ENCODE results near the gene ANKRD53. TPM values are rescaled to one million over a fixed set of nuclear protein-coding genes. Genes with fewer than 3 reads are reported as not detected.

ANKRD53 gene
- total RNA-seq, 1 donor from 2014 or later, result 0.20 TPM

- DNase-seq (ENCODE audit: low read depth in 2 of 2), result peak; percentile 68 to 69
Observed at GRCh38 chr2:70964596-70965386, 13.6 kb upstream of the ANKRD53 start.

DNA sequence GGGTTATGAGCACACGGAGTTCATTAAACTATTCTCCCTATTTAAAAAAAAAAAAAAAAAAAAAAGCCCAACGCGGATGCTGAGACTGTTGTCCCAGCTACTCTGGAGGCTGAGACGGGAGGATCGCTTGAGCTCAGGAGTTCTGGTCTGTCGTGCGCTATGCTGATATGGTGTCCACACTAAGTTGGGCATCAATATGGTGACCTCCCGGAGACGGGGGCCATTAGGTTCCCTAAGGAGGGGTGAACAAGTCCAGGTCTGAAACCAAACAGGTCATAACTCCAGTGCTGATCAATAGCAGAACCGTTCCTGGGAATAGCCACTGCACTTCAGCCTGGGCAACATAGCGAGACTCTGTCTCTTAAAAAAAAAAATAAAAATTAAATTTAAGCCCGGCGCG is 12.9 kb upstream of the ANKRD53 start:
- DNase-seq (ENCODE audit: low read depth in 2 of 2), result no peak

- no peak for DNase-seq (ENCODE audit: low read depth in 2 of 2)
Observed at GRCh38 chr2:70966681-70967080, 11.7 kb upstream of the ANKRD53 start.

DNA sequence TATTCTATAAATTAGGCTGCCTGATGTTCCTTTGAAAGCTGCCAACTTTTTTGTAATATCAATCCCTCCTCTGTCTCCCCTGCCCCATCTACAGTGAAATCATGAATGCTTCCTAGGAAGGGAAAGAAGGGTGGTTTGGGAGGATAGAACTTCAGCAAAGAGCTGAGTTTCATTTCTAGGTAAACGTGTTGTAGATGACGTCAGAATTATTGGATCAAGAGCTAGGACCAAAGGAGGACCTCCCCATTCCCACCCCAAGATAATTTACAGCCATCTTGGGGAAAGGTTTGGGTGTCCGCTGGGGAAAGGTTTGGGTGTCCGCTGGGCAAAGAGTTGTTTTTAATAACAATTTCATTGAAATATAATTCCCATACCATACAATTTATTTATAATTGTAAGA is 11.2 kb upstream of the ANKRD53 start:
- no peak for DNase-seq (ENCODE audit: low read depth in 2 of 2)

DNA sequence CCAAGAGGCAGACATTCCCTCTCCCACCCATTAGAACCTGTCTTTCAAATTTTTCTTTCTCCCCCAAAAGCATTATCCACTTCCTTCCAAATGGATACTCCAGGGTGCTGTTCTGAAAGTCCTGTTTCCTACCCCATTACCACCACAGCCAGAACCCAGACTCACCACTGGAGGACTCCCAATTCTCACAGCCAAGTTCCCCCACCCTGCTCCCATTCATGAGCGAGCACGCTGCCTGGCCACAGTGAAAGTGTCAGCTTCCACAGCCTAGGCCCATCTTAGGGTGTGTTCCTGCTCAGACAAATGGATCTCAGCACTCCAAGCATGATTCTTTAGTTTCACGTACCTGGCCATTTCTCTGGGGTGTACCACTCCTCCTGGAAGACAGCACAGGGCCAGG is 3.8 kb upstream of the ANKRD53 start:
- DNase-seq (ENCODE audit: low read depth in 2 of 2), result no peak

DNA sequence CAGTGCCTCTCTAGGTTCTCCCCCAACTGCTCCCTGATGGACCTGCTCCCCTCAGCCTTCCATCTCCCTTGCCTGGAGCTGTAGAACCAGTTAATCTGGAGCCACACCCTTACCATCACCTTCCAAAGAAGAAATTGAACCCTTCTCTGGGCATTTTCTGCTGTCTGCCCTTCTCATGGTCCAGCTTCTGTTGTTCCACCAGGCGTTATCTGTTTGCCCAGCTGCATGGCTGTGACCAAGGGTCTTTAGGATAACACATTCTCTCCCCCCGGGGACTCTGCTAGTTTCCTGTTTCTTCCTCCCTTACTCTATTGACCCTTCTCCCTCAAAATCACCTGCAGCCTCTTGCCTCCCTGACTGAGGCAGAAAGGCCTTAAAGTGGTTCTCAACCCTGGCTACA is 3.2 kb upstream of the ANKRD53 start:
- DNase-seq (ENCODE audit: low read depth in 2 of 2), result no peak

GRCh38 chr2:70977605-70978205 is 725 bp upstream of the ANKRD53 start:
- peak; percentile 67 to 78 for DNase-seq (ENCODE audit: low read depth in 2 of 2)

DNA sequence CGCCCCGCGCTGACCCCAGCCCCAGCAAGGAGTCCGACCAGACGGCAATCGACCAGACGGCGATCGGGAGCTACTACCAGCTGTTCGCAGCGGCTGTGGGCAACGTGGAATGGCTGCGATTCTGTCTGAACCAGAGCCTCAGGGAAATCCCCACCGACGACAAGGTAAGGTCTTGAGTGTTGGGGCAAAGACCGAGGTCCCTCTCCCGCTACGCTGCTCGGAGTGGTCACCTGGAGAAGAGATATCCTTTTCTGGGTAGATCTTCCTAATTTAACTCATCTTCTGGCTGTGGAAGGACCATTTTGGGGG is 704 bp downstream of the ANKRD53 start:
- no peak for DNase-seq (ENCODE audit: low read depth in 2 of 2)

DNA sequence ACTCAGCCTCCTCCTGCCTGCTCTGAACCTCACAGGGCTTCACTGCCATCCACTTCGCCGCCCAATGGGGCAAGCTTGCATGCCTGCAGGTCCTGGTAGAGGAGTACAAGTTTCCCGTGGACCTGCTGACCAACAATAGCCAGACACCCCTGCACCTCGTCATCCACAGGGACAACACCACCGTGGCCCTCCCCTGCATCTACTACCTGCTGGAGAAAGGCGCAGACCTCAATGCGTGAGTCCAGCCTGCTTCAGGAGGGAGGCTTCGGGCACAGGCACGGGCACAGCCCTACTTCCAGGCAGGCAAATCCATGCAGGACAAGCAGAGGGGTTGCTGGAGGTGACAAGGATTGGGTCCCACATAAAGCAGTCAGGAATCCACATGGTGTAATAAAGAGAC is 1.2 kb downstream of the ANKRD53 start:
- no peak for DNase-seq (ENCODE audit: low read depth in 2 of 2)

DNA sequence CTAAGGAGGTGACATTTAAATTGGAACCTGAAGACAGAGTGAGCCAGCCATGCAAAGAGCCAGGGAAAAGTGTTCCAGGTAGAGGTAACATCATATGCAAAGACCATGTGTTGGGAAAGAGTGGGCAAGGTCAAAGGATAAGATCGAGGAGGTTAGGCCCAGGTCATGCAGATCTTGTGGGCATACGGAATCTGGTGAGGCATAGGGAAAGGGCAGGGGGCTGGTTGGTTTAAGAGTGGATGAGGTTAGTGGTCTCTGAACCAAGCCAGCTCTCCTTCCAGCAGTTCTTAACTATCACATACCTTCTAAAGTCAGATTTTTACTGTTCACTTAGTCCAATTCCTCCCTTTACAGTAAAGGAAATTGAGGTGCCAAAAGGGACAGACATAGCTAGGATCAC is 3.0 kb downstream of the ANKRD53 start:
- DNase-seq (ENCODE audit: low read depth in 2 of 2), result no peak

GRCh38 chr2:70981866-70982810 is 3.7 kb downstream of the ANKRD53 start:
- DNase-seq (ENCODE audit: low read depth in 2 of 2), result no peak

DNA sequence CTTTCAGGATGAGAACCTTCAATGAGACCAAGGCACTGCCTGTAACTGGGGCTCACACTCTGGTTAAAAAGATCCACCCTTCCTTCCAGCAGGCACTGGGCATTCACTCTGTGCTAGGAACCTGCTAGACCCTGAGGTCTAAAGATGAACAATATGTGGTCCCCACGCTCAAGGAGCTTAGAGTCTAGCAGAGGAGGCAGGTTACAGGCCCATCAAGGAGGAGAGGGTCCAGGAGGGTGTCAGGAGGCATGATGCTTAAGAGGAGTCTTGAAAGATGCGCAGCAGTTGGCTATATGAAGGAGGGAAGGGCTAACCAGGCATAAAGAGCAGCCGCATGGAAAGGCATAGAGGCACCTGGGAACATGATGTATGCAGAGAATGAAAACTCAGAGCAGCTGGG is 4.5 kb downstream of the ANKRD53 start:
- no peak for DNase-seq (ENCODE audit: low read depth in 2 of 2)

DNA sequence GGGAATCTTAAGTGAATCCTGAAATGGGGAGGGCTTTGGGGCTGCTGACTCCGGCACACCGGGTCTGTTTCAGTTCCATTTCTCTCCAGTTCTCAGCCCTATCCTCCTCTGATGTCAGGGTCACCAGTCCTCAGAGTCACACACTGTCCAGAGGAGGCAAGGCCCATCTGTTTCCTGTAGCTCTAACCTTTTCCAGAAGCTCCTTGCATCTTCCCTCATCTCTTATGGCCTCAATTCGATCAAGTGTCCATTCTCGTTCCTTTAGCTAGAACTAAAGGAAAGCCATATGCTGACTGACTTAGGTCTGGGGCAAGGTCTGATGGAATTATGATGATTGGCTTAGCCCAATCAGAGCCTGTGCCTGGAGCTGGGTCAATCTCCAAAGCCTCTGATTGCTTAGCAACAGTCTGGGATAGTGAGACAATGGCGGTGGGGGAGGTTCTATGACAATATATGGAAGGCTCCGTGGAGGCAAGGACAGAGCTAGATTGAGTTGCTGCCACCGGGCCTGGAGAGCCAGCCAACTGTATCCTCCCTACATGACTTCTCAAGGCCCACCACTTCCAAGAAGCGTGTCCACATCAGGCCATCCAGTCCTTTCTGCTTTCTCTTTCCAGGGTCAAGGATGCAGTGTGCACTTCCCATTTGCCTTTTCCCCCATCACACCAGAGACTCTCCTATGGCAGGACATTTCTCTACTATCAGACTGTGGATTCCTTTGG is 5.2 kb downstream of the ANKRD53 start:
- DNase-seq (ENCODE audit: low read depth in 2 of 2), result no peak

DNA sequence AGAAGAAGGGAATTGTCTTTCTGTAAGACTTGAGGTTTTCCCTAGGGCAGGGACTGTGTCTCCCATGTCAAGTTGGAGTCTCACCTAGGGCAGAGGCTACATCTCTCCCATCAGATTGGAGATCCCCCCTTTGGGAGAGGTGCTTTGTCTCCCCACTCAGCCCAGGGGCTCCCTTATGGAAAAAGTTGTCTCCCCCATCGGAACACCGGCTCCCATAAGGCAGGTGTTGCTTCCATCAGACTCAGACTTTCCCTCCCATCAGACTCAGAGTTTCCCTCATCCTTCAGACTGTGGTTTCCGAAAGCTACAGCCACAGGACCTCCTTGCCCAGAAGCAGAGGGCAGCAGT is 5.8 kb downstream of the ANKRD53 start:
- no peak for DNase-seq (ENCODE audit: low read depth in 2 of 2)

DNA sequence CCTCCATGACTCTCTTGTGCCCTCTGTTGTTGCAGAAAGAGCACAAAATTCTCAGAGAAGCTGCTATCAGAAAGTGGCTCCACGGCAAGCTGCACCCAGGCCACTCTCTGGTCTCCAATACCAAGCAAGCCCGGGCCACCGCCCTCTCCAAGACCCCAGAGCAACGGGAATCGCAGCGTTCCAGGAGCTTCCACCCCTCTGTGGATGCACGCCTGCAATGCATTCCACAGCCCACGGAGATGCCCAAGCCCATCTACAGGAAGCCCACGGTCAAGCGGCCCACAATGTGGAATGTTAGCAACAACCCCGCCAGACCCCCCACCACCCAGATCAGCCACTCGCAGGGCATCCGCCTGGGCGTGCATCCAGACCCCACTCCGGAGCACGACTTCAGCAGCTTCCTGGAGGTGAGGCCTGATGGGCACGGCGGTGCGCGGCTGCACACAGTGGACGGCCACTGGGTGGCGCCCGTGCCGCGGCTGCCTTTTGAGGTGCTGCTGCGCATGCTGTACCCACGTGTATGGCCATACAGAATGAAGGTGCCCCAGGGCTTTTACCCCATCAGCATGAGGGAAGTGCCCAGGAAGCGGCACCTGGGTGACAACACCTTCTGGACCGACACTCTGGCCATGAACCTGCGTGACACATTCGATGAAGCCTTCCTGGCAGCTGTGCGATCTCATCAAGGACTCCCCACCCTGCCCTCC is 6.3 kb downstream of the ANKRD53 start:
- DNase-seq (ENCODE audit: low read depth in 2 of 2), result peak; percentile 69 to 75

- DNase-seq (ENCODE audit: low read depth in 2 of 2), result no peak
Observed at GRCh38 chr2:70985283-70985688, 6.9 kb downstream of the ANKRD53 start.

DNA sequence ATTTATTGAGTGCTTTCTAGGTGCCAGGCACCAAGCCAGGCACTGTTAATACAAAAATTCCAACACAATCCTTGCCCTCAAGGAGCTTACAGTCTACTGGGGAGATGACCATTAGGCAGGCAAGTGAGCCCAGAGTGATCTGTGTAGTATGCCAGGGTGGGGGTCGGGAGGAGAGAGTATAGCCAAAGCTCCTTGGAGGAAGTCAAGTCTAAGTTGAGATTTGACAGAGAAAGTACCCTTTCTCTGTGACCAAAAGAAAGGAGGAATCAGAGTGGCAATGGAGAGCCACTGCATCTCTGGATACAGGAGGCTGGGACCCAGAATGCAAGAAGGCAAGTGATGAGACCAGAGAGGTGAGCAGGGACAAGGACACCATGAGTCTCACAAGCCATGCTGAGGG is 7.5 kb downstream of the ANKRD53 start:
- no peak for DNase-seq (ENCODE audit: low read depth in 2 of 2)

- no peak for DNase-seq (ENCODE audit: low read depth in 2 of 2)
Observed at GRCh38 chr2:70986499-70987189, 8.2 kb downstream of the ANKRD53 start.

DNA sequence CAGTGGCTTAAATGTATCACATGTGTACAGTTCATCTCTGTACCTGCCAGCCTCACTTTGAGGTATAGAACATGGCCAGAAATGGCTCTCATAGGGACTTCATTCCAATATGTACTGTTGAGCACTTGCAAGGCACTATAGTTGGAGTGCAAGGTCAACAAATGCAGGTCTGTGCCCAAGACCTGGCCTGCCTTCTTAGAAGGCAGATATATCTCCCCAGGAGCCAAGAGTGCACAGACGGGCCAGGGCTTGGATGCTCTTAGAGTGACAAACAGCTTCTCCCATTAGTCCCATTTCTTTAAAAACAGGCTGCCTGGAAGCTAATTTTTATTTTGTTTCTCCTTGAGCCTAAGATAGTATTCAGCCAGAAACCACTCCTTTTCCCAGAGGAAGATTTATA is 9.0 kb downstream of the ANKRD53 start:
- DNase-seq (ENCODE audit: low read depth in 2 of 2), result no peak

DNA sequence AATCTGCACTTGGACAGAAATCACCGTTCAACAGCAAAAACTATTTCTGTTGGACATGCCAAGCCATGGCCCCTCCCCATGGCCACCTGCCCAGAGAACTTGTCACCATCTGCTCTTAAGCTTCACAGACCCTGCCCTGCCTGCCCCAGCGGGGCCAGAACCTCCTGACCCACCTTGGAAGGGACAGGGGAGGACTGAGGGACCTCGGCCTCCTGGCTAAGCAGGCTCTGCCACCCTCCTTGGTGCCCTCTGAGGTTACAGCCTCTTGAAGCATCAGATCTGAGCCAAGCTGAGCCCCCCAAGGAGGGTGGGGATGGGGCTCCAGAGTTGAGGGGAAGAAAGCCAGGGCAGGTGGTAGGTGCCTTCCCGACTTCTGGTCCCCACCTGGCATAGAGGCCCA is 9.7 kb downstream of the ANKRD53 start:
- peak in 1 of 2 donors; percentile 70 for DNase-seq (ENCODE audit: low read depth in 2 of 2)
